Astrocyte (in vitro differentiated cells and primary cell): ENCODE measurements around the gene DPP9. TPM values are rescaled to one million over a fixed set of nuclear protein-coding genes. Genes with fewer than 3 reads are reported as not detected.
A peak's percentile ranks its signal among the peaks of the same experiment; 100 is the strongest.

Source experiments
- DNase-seq: peaks from one replicate; pipeline ENCODE4 v3.0.0-alpha.2; 2010; ENCODE audit warnings: low read depth
- FAIRE-seq: peaks from 2 replicates; lab custom pipeline; 2011; peaks lifted over from hg19 to GRCh38; lab: Jason Lieb, UNC
- H2AFZ ChIP-seq: 2 replicates; pipeline ENCODE4 v1.6.0; 2012; ENCODE audit warnings: low read depth, low read length, inconsistent platforms
- H3K27ac ChIP-seq: 2 replicates; pipeline ENCODE4 v1.5.1; 2011; ENCODE audit warnings: low read depth, low read length, inconsistent platforms
- H3K27me3 ChIP-seq: 2 replicates; pipeline ENCODE4 v1.6.0; 2011; ENCODE audit warnings: low read length, inconsistent platforms; ENCODE audit not compliant: insufficient read depth
- H3K36me3 ChIP-seq: 2 replicates; pipeline ENCODE4 v1.5.1; 2011; ENCODE audit warnings: low read length, inconsistent platforms; ENCODE audit not compliant: insufficient read depth
- H3K4me1 ChIP-seq: 2 replicates; pipeline ENCODE4 v1.5.1; 2011; ENCODE audit warnings: low read length, inconsistent platforms; ENCODE audit not compliant: insufficient read depth
- H3K4me2 ChIP-seq: 2 replicates; pipeline ENCODE4 v1.6.0; 2012; ENCODE audit warnings: low read length, inconsistent platforms
- H3K4me3 ChIP-seq: 2 replicates; pipeline ENCODE4 v1.5.1; 2011; ENCODE audit warnings: low read depth, mild to moderate bottlenecking, low read length, inconsistent platforms; ENCODE audit not compliant: insufficient read depth
- H3K79me2 ChIP-seq: 2 replicates; pipeline ENCODE4 v1.6.0; 2012; ENCODE audit warnings: mild to moderate bottlenecking, low read length, inconsistent platforms; ENCODE audit not compliant: insufficient read depth
- H3K9ac ChIP-seq: 2 replicates; pipeline ENCODE4 v1.6.0; 2012; ENCODE audit warnings: mild to moderate bottlenecking, low read length, inconsistent platforms
- H3K9me3 ChIP-seq: 2 replicates; pipeline ENCODE4 v1.5.1; 2012; ENCODE audit warnings: low read depth, mild to moderate bottlenecking, low read length, inconsistent platforms; ENCODE audit not compliant: insufficient read depth
- H4K20me1 ChIP-seq: 2 replicates; pipeline ENCODE4 v1.6.0; 2012; ENCODE audit warnings: low read length, inconsistent platforms; ENCODE audit not compliant: insufficient read depth
- H3K27ac Mint-ChIP-seq: one replicate; pipeline ENCODE4 v1.8.0; 2021; ENCODE audit warnings: mild to moderate bottlenecking, mixed read lengths; ENCODE audit not compliant: unreplicated experiment
- H3K27me3 Mint-ChIP-seq: one replicate; pipeline ENCODE4 v1.8.0; 2021; ENCODE audit warnings: low read depth, mixed read lengths; ENCODE audit not compliant: unreplicated experiment
- H3K36me3 Mint-ChIP-seq: one replicate; pipeline ENCODE4 v1.8.0; 2021; ENCODE audit warnings: low read depth, mixed read lengths; ENCODE audit not compliant: unreplicated experiment
- H3K4me1 Mint-ChIP-seq: one replicate; pipeline ENCODE4 v1.8.0; 2021; ENCODE audit warnings: low read depth, mixed read lengths; ENCODE audit not compliant: unreplicated experiment
- H3K4me3 Mint-ChIP-seq: one replicate; pipeline ENCODE4 v1.8.0; 2021; ENCODE audit warnings: mild to moderate bottlenecking, moderate library complexity, mixed read lengths; ENCODE audit not compliant: unreplicated experiment
- H3K9me3 Mint-ChIP-seq: one replicate; pipeline ENCODE4 v1.8.0; 2021; ENCODE audit warnings: mild to moderate bottlenecking, mixed read lengths; ENCODE audit not compliant: unreplicated experiment
- EZH2 ChIP-seq: IDR thresholded peaks from 2 replicates; pipeline ENCODE4 v1.6.1; 2012; ENCODE audit warnings: mild to moderate bottlenecking, low read length, inconsistent platforms; ENCODE audit not compliant: insufficient read depth
- total RNA-seq: library from RNA; stranded (reverse); gene quantifications from 2 replicates; pipeline ENCODE4 v1.2.1, GENCODE V29; 2021
- TF ChIP-seq, protein P1 (sequence below): IDR thresholded peaks from 2 replicates; pipeline ENCODE4 v1.5.1; 2011; ENCODE audit warnings: low read depth, mild to moderate bottlenecking, inconsistent platforms, low read length, moderate library complexity; ENCODE audit not compliant: insufficient read depth

DPP9 gene
- total RNA-seq, 1 donor from 2014 or later = 50.0 TPM

DNA sequence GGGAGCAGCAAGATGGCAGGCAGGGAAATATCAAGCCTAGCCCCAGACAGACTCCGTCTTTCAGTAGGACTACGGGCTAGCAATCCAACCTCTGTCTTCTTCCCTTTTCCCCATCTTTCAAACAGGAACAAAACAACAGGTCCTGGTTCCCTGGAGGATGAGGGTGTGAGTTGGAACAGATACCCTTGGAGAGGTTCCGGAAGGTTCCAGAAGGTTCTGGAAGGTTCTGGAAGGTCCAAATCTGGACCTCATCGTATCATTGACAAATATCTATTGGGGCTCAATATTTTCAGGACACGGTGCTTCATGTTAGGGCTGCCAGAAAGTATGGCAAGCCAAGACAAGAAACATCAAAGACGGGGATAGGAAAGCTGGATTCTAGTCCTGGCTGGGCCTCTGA is 39.4 kb upstream of the DPP9 start:
- DNase-seq (no peak), FAIRE-seq (no peak)
- Histone ChIP-seq H3K36me3 (no peaks in the 10 kb centered on the region), H3K4me3 (no peak overlapping the region), H2AFZ (no peak overlapping the region), H4K20me1 (no peaks in the 10 kb centered on the region), H3K9ac (no peak overlapping the region), H3K4me1 (peaks cover 6% of the 10 kb centered on the region), H3K9me3 (no peaks in the 10 kb centered on the region), H3K27ac (no peak overlapping the region), H3K27me3 (peaks cover 22% of the 10 kb centered on the region), H3K79me2 (no peaks in the 10 kb centered on the region), H3K4me2 (no peak overlapping the region)
- no peaks in the 10 kb centered on the region for H3K36me3 Mint-ChIP-seq
- peaks cover 2% of the 10 kb centered on the region for H3K4me1 Mint-ChIP-seq
- peaks cover 34% of the 10 kb centered on the region for H3K27me3 Mint-ChIP-seq
- H3K4me3 Mint-ChIP-seq = no peak overlapping the region
- TF ChIP-seq, protein P1, sequence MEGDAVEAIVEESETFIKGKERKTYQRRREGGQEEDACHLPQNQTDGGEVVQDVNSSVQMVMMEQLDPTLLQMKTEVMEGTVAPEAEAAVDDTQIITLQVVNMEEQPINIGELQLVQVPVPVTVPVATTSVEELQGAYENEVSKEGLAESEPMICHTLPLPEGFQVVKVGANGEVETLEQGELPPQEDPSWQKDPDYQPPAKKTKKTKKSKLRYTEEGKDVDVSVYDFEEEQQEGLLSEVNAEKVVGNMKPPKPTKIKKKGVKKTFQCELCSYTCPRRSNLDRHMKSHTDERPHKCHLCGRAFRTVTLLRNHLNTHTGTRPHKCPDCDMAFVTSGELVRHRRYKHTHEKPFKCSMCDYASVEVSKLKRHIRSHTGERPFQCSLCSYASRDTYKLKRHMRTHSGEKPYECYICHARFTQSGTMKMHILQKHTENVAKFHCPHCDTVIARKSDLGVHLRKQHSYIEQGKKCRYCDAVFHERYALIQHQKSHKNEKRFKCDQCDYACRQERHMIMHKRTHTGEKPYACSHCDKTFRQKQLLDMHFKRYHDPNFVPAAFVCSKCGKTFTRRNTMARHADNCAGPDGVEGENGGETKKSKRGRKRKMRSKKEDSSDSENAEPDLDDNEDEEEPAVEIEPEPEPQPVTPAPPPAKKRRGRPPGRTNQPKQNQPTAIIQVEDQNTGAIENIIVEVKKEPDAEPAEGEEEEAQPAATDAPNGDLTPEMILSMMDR = no peak
- TF ChIP-seq EZH2 = no peak
- H3K9me3 Mint-ChIP-seq = peaks cover 3% of the 10 kb centered on the region
- H3K27ac Mint-ChIP-seq = peak overlapping the region; percentile 28

DNA sequence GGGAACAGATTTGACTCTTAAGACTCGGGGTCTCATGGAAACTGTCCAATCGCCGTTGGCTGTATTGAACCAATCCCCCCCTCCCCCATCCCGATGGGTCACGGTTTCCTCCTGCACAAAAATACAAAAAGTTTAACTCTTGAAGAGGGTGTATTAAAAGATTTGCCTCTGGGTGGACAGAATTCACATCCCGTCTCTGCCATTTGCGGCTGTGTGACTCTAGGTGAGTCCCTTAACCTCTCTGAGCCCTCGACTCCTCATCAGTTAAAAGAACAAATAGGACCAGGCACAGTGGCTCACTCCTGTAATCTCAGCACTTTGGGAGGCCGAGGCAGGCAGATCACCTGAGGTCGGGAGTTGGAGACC is 36.6 kb upstream of the DPP9 start:
- Mint-ChIP-seq H3K27ac (no peak overlapping the region), H3K9me3 (peaks cover 4% of the 10 kb centered on the region), H3K4me1 (peaks cover 2% of the 10 kb centered on the region), H3K27me3 (peaks cover 32% of the 10 kb centered on the region), H3K4me3 (peak overlapping the region; percentile 72), H3K36me3 (no peaks in the 10 kb centered on the region)
- H3K9me3 ChIP-seq = no peaks in the 10 kb centered on the region
- H4K20me1 ChIP-seq = no peaks in the 10 kb centered on the region
- H3K36me3 ChIP-seq = no peaks in the 10 kb centered on the region
- H3K27me3 ChIP-seq = peaks cover 22% of the 10 kb centered on the region
- H3K27ac ChIP-seq = no peak overlapping the region
- H3K4me3 ChIP-seq = peak overlapping the region; percentile 51
- DNase-seq (no peak), FAIRE-seq (no peak)
- H3K4me1 ChIP-seq = peaks cover 6% of the 10 kb centered on the region
- TF ChIP-seq, protein P1 = no peak
- TF ChIP-seq EZH2 = no peak
- H3K9ac ChIP-seq = no peak overlapping the region
- peak overlapping the region; percentile 85 for H3K4me2 ChIP-seq
- H3K79me2 ChIP-seq = no peaks in the 10 kb centered on the region
- peak overlapping the region; percentile 61 for H2AFZ ChIP-seq

DNA sequence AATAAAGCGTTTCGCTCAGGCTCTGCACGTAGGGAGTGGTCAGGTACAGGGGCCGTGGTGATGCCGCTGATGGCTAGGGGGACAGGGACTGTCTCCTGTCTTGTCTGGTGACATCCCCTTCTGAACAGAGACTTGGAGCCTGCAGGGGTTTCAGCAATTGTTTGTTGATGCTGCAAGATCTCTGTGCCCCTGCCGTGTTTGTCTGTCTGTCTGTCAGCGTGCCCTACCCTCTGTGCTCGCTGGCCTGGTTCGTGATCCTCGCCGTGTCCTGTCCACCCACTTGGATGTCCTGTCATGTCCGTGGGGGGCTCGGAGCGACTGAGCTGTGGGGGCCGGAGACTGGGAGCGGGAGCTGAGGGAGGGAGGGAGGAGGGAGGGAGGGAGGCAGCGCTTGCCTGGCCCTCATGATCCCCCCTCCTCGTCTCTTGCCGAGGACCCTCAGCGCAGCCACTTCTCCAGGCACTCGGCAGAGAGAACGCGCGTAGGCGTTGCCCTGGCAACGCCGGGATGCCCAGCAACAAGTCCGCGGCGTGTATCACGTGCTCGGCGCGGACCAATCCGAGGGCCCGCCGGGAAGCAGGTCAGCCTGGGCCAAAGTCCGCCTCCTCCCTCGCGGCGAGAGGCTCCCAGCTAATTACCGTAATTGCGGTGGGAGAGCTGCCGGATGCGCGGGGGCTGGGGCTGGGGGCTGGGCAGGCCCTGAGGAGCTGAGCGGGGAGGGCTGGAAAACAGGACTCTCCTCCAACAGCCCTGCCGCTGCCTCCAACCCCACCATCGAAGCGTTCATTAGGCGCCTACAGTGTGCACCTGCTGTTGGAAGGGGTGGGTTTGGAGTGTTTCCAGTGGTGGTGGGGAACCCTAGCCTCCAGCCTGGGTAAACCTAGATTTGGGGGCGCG is 36.0 kb upstream of the DPP9 start:
- no peak for TF ChIP-seq EZH2
- TF ChIP-seq, protein P1 = no peak
- H3K4me2 ChIP-seq = peak overlapping the region; percentile 85
- H3K27ac ChIP-seq = no peak overlapping the region
- FAIRE-seq = no peak
- peak; percentile 69 for DNase-seq
- no peak overlapping the region for H3K9ac ChIP-seq
- no peaks in the 10 kb centered on the region for H4K20me1 ChIP-seq
- Mint-ChIP-seq H3K27me3 (peaks cover 32% of the 10 kb centered on the region), H3K9me3 (peaks cover 4% of the 10 kb centered on the region), H3K4me3 (peak overlapping the region; percentile 54), H3K36me3 (no peaks in the 10 kb centered on the region), H3K4me1 (peaks cover 2% of the 10 kb centered on the region), H3K27ac (no peak overlapping the region)
- H3K4me1 ChIP-seq = peaks cover 6% of the 10 kb centered on the region
- peaks cover 22% of the 10 kb centered on the region for H3K27me3 ChIP-seq
- peak overlapping the region; percentile 61 for H2AFZ ChIP-seq
- peak overlapping the region; percentile 51 for H3K4me3 ChIP-seq
- no peaks in the 10 kb centered on the region for H3K79me2 ChIP-seq
- H3K36me3 ChIP-seq = no peaks in the 10 kb centered on the region
- H3K9me3 ChIP-seq = no peaks in the 10 kb centered on the region
